Measurements from ENCODE around the gene LYPD6. TPM values are rescaled to one million over a fixed set of nuclear protein-coding genes. Genes with fewer than 3 reads are reported as not detected.

LYPD6 gene
- total and polyA plus RNA-seq, 2 experiments from 2014 or later = 4.9 to 12.4 TPM

DNA sequence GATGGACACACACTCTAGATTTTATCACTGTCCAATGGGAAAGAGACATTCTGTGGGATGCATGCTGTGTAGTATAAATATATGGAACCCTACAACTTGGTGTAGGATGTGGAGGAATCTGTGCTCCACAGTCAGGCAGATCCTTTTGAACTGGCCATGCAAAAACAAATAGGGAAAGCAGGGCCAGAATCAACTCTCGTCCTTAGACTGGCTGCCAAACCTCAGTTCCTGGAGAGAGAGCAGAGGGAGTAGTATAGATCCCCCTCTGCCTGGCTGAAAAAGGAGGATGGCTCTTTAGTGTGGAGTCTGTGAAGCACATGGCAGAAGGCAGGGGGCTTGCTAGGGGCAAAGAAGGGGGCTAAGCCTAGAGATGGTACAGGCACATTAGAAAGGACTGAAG is 84.7 kb downstream of the LYPD6 start:
- H3K4me3 ChIP-seq = no peak overlapping the region
- Mint-ChIP-seq H3K9me3 (no peaks in the 10 kb centered on the region), H3K4me3 (no peak overlapping the region), H3K27ac (peak overlapping the region; percentile 10; the same call in 1 of the 2 replicates), H3K27me3 (ENCODE audit: insufficient read depth, low read depth, poor library complexity) (peaks cover 2% of the 10 kb centered on the region), H3K36me3 (ENCODE audit: low read depth) (no peaks in the 10 kb centered on the region), H3K4me1 (peaks cover 24% of the 10 kb centered on the region)
- no peak for DNase-seq (ENCODE audit: low spot score)
- H3K27me3 ChIP-seq (ENCODE audit: insufficient read depth) = no peaks in the 10 kb centered on the region
- H3F3A ChIP-seq (replicated peaks; ENCODE audit: low read depth) = no peaks in the 10 kb centered on the region
- H3K79me2 ChIP-seq (replicated peaks; ENCODE audit: insufficient read depth) = no peaks in the 10 kb centered on the region
- no peaks in the 10 kb centered on the region for H3K36me3 ChIP-seq (ENCODE audit: insufficient read depth)
- H2AFZ ChIP-seq = no peak overlapping the region
- TF ChIP-seq STAT1 (IDR thresholded peaks at IDR 0.05; ENCODE audit: unreplicated experiment) (no peak), NANOG (IDR thresholded peaks at IDR 0.05; ENCODE audit: borderline replicate concordance) (no peak), JUNB (IDR thresholded peaks at IDR 0.05; ENCODE audit: unreplicated experiment) (no peak), EZH2 (IDR thresholded peaks at IDR 0.05; ENCODE audit: low read depth, unreplicated experiment) (no peak), ZNF114 (CRISPR knock-in tag; IDR thresholded peaks at IDR 0.05) (no peak), EZH2phosphoT487 (IDR thresholded peaks at IDR 0.05; ENCODE audit: unreplicated experiment) (no peak)
- TF ChIP-seq, protein P1, sequence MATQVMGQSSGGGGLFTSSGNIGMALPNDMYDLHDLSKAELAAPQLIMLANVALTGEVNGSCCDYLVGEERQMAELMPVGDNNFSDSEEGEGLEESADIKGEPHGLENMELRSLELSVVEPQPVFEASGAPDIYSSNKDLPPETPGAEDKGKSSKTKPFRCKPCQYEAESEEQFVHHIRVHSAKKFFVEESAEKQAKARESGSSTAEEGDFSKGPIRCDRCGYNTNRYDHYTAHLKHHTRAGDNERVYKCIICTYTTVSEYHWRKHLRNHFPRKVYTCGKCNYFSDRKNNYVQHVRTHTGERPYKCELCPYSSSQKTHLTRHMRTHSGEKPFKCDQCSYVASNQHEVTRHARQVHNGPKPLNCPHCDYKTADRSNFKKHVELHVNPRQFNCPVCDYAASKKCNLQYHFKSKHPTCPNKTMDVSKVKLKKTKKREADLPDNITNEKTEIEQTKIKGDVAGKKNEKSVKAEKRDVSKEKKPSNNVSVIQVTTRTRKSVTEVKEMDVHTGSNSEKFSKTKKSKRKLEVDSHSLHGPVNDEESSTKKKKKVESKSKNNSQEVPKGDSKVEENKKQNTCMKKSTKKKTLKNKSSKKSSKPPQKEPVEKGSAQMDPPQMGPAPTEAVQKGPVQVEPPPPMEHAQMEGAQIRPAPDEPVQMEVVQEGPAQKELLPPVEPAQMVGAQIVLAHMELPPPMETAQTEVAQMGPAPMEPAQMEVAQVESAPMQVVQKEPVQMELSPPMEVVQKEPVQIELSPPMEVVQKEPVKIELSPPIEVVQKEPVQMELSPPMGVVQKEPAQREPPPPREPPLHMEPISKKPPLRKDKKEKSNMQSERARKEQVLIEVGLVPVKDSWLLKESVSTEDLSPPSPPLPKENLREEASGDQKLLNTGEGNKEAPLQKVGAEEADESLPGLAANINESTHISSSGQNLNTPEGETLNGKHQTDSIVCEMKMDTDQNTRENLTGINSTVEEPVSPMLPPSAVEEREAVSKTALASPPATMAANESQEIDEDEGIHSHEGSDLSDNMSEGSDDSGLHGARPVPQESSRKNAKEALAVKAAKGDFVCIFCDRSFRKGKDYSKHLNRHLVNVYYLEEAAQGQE (IDR thresholded peaks at IDR 0.05; ENCODE audit: unreplicated experiment) = no peak
- TF ChIP-seq, protein P2, sequence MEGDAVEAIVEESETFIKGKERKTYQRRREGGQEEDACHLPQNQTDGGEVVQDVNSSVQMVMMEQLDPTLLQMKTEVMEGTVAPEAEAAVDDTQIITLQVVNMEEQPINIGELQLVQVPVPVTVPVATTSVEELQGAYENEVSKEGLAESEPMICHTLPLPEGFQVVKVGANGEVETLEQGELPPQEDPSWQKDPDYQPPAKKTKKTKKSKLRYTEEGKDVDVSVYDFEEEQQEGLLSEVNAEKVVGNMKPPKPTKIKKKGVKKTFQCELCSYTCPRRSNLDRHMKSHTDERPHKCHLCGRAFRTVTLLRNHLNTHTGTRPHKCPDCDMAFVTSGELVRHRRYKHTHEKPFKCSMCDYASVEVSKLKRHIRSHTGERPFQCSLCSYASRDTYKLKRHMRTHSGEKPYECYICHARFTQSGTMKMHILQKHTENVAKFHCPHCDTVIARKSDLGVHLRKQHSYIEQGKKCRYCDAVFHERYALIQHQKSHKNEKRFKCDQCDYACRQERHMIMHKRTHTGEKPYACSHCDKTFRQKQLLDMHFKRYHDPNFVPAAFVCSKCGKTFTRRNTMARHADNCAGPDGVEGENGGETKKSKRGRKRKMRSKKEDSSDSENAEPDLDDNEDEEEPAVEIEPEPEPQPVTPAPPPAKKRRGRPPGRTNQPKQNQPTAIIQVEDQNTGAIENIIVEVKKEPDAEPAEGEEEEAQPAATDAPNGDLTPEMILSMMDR (conservative IDR thresholded peaks at IDR 0.05; ENCODE audit: low read depth in 2 of 2) = no peak
- TF ChIP-seq, protein P3, sequence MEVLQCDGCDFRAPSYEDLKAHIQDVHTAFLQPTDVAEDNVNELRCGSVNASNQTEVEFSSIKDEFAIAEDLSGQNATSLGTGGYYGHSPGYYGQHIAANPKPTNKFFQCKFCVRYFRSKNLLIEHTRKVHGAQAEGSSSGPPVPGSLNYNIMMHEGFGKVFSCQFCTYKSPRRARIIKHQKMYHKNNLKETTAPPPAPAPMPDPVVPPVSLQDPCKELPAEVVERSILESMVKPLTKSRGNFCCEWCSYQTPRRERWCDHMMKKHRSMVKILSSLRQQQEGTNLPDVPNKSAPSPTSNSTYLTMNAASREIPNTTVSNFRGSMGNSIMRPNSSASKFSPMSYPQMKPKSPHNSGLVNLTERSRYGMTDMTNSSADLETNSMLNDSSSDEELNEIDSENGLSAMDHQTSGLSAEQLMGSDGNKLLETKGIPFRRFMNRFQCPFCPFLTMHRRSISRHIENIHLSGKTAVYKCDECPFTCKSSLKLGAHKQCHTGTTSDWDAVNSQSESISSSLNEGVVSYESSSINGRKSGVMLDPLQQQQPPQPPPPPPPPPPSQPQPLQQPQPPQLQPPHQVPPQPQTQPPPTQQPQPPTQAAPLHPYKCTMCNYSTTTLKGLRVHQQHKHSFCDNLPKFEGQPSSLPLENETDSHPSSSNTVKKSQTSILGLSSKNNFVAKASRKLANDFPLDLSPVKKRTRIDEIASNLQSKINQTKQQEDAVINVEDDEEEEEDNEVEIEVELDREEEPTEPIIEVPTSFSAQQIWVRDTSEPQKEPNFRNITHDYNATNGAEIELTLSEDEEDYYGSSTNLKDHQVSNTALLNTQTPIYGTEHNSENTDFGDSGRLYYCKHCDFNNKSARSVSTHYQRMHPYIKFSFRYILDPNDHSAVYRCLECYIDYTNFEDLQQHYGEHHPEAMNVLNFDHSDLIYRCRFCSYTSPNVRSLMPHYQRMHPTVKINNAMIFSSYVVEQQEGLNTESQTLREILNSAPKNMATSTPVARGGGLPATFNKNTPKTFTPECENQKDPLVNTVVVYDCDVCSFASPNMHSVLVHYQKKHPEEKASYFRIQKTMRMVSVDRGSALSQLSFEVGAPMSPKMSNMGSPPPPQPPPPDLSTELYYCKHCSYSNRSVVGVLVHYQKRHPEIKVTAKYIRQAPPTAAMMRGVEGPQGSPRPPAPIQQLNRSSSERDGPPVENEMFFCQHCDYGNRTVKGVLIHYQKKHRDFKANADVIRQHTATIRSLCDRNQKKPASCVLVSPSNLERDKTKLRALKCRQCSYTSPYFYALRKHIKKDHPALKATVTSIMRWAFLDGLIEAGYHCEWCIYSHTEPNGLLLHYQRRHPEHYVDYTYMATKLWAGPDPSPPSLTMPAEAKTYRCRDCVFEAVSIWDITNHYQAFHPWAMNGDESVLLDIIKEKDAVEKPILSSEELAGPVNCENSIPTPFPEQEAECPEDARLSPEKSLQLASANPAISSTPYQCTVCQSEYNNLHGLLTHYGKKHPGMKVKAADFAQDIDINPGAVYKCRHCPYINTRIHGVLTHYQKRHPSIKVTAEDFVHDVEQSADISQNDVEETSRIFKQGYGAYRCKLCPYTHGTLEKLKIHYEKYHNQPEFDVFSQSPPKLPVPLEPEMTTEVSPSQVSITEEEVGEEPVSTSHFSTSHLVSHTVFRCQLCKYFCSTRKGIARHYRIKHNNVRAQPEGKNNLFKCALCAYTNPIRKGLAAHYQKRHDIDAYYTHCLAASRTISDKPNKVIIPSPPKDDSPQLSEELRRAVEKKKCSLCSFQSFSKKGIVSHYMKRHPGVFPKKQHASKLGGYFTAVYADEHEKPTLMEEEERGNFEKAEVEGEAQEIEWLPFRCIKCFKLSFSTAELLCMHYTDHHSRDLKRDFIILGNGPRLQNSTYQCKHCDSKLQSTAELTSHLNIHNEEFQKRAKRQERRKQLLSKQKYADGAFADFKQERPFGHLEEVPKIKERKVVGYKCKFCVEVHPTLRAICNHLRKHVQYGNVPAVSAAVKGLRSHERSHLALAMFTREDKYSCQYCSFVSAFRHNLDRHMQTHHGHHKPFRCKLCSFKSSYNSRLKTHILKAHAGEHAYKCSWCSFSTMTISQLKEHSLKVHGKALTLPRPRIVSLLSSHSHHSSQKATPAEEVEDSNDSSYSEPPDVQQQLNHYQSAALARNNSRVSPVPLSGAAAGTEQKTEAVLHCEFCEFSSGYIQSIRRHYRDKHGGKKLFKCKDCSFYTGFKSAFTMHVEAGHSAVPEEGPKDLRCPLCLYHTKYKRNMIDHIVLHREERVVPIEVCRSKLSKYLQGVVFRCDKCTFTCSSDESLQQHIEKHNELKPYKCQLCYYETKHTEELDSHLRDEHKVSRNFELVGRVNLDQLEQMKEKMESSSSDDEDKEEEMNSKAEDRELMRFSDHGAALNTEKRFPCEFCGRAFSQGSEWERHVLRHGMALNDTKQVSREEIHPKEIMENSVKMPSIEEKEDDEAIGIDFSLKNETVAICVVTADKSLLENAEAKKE (CRISPR knock-in tag; IDR thresholded peaks at IDR 0.05) = no peak
- TF ChIP-seq, protein P4, sequence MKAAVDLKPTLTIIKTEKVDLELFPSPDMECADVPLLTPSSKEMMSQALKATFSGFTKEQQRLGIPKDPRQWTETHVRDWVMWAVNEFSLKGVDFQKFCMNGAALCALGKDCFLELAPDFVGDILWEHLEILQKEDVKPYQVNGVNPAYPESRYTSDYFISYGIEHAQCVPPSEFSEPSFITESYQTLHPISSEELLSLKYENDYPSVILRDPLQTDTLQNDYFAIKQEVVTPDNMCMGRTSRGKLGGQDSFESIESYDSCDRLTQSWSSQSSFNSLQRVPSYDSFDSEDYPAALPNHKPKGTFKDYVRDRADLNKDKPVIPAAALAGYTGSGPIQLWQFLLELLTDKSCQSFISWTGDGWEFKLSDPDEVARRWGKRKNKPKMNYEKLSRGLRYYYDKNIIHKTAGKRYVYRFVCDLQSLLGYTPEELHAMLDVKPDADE (IDR thresholded peaks at IDR 0.05) = no peak
- no peaks in the 10 kb centered on the region for H3K9me2 ChIP-seq (ENCODE audit: insufficient read depth)
- ATAC-seq = no peak; the same call in 2 of the 3 replicates
- H4K20me1 ChIP-seq (replicated peaks; ENCODE audit: insufficient read depth) = 0 out of 2 replicates have a peak, but pooled peaks cover 4% of the 10 kb centered on the region
- peaks cover 5% of the 10 kb centered on the region; the same call in 1 of the 2 replicates for H3K4me1 ChIP-seq (ENCODE audit: insufficient read depth)
- no peak overlapping the region for H3K27ac ChIP-seq (ENCODE audit: low read depth)
- no peak overlapping the region for H3K4me2 ChIP-seq

Data from GM23338 (cell line).